K562 (cell line): ENCODE results near the gene CCDC33. TPM values are rescaled to one million over a fixed set of nuclear protein-coding genes. Genes with fewer than 3 reads are reported as not detected.

Experiments used
- ATAC-seq: fragments of 200-7000 bp; cut with Tn5 transposase; 3 replicates; pipeline ENCODE4 v1.9.1; 2020; ENCODE audit warnings: moderate library complexity
- BruUV-seq: library from RNA; stranded (reverse); fragments of 400-500 nt; replicated peaks from 2 replicates; lab custom pipeline; 2021; lab: Mats Ljungman, UMichigan
- CTCF ChIA-PET: fragments of 300-600 bp; formaldehyde crosslinking; extraction: SDS; loops from one replicate; lab custom pipeline; 2021; ENCODE audit warnings: low intra/inter-chr PET ratio; lab: Yijun Ruan, JAX
- POLR2A ChIA-PET: fragments of 300-600, 350-650 bp; sonication (Branson Sonifier 250); formaldehyde crosslinking; extraction: SDS; loops from one replicate; lab custom pipeline; 2021; ENCODE audit warnings: antibody characterized with exemption, inconsistent platforms; lab: Yijun Ruan, JAX
- DNase-seq, 4 experiments: peaks; one replicate each; pipeline versions ENCODE4 v3.0.0 to v3.0.0-alpha.2; 2011 to 2018; ENCODE audit warnings: low spot score in 3 of 4, mixed read lengths in 3 of 4; ENCODE audit errors: extremely low read depth in 1 of 4
- FAIRE-seq: peaks from 2 replicates; lab custom pipeline; 2011; peaks lifted over from hg19 to GRCh38; lab: Jason Lieb, UNC
- H2AFZ ChIP-seq: 2 replicates; pipeline ENCODE4 v1.6.0; 2011; ENCODE audit warnings: low read depth, low read length, control low read depth, inconsistent platforms
- H3K27ac ChIP-seq: fragments of 200-600 bp; 3 replicates; pipeline ENCODE4 v1.8.0; 2011; ENCODE audit warnings: low read depth, mild to moderate bottlenecking, control low read depth, inconsistent platforms, low read length, moderate library complexity, mixed read lengths; ENCODE audit errors: extremely low read depth
- H3K27me3 ChIP-seq, 2 experiments: fragments of 300-600 bp in 1 of 2; 2 replicates in 1 of 2; 3 replicates in 1 of 2; pipeline versions ENCODE4 v1.6.0 to v1.8.0; 2011; ENCODE audit warnings: inconsistent platforms in 2 of 2, low read length in 2 of 2, mild to moderate bottlenecking in 1 of 2, mixed read lengths in 1 of 2, moderate library complexity in 1 of 2; ENCODE audit not compliant: control insufficient read depth in 2 of 2, insufficient read depth in 2 of 2
- H3K36me3 ChIP-seq: fragments of 300-600 bp; 3 replicates; pipeline ENCODE4 v1.8.0; 2011; ENCODE audit warnings: mild to moderate bottlenecking, low read length, inconsistent platforms; ENCODE audit not compliant: control insufficient read depth, insufficient read depth
- H3K4me1 ChIP-seq, 2 experiments: fragments of 200-600 bp in 1 of 2; replicated peaks in 1 of 2; 2 replicates in 1 of 2; 3 replicates in 1 of 2; pipeline versions ENCODE4 v1.5.1 to v1.8.0; 2011; ENCODE audit warnings: inconsistent platforms in 2 of 2, low read length in 2 of 2, mild to moderate bottlenecking in 1 of 2, mixed read lengths in 1 of 2, moderate library complexity in 1 of 2; ENCODE audit not compliant: control insufficient read depth in 2 of 2, insufficient read depth in 2 of 2
- H3K4me2 ChIP-seq: 2 replicates; pipeline ENCODE4 v1.6.1; 2011; ENCODE audit warnings: low read length, control low read depth, inconsistent platforms, mixed read lengths; ENCODE audit not compliant: insufficient read depth
- H3K4me3 ChIP-seq: fragments of 200-600 bp; sonication (generic), shearing (Covaris generic); 2 replicates; pipeline ENCODE4 v1.5.1; 2016; ENCODE audit warnings: control low read depth, inconsistent platforms
- H3K79me2 ChIP-seq: fragments of 200-600 bp; 3 replicates; pipeline ENCODE4 v1.8.0; 2011; ENCODE audit warnings: low read length, inconsistent platforms; ENCODE audit not compliant: control insufficient read depth, insufficient read depth
- H3K9ac ChIP-seq, 2 experiments: 2 replicates each; pipeline versions ENCODE4 v1.6.0 to v1.6.1; 2011; ENCODE audit warnings: low read depth in 2 of 2, low read length in 2 of 2, control low read depth in 1 of 2, inconsistent platforms in 1 of 2, mild to moderate bottlenecking in 1 of 2, mixed read lengths in 1 of 2; ENCODE audit not compliant: insufficient read depth in 1 of 2
- H3K9me1 ChIP-seq: one replicate; pipeline ENCODE4 v1.6.0; 2011; ENCODE audit warnings: inconsistent platforms, mild to moderate bottlenecking, low read length, moderate library complexity; ENCODE audit not compliant: control insufficient read depth, insufficient read depth
- H3K9me3 ChIP-seq: replicated peaks from 2 replicates; pipeline ENCODE4 v1.5.1; 2011; ENCODE audit warnings: low read depth, low read length, inconsistent platforms; ENCODE audit not compliant: control insufficient read depth, insufficient read depth
- H4K20me1 ChIP-seq: replicated peaks from 2 replicates; pipeline ENCODE4 v1.6.1; 2011; ENCODE audit warnings: low read length, inconsistent platforms, mixed read lengths; ENCODE audit not compliant: control insufficient read depth, insufficient read depth
- KDM5B ChIP-seq: fragments of 200-600 bp; sonication (generic); IDR thresholded peaks from 2 replicates; pipeline ENCODE4 v1.6.1; 2012; ENCODE audit warnings: low read depth, mild to moderate bottlenecking, moderate library complexity, low read length, control low read depth, inconsistent platforms; ENCODE audit not compliant: insufficient replicate concordance
- SAFB ChIP-seq: fragments of 200-400 bp; formaldehyde crosslinking; IDR thresholded peaks from 2 replicates; pipeline ENCODE4 v1.6.1; 2017; ENCODE audit warnings: low read depth, low read length, borderline replicate concordance
- SRSF1 ChIP-seq: fragments of 200-400 bp; formaldehyde crosslinking; IDR thresholded peaks from 2 replicates; pipeline ENCODE4 v1.6.1; 2017; ENCODE audit warnings: mild to moderate bottlenecking, low read depth, low read length, moderate library complexity
- WGBS: fragments of 100-300 bp; shearing (Covaris generic); methylation state at CpG from one replicate; pipeline ENCODE4 v1.1.6; 2016; ENCODE audit warnings: low coverage, mixed read lengths; ENCODE audit not compliant: insufficient coverage; ENCODE audit errors: missing lambda C conversion rate; 5-methylcytosine and 5-hydroxymethylcytosine counted together
- in situ Hi-C: fragments of 300-500 bp; cut with MboI; formaldehyde crosslinking; loops from 4 replicates; pipeline ENCODE4 v1.15.0; 2018; ENCODE audit warnings: inconsistent platforms, mixed read lengths
- intact Hi-C: fragments of 100-400 bp; cut with micrococcal nuclease; formaldehyde crosslinking; loops from 2 replicates; pipeline ENCODE4 v1.14.2; 2022
- polyA plus RNA-seq, 8 experiments: library from polyadenylated mRNA; depleted of rRNA in 4 of 8; stranded (reverse) in 5 of 8; unstranded in 3 of 8; fragments of >200 nt; fragmentation: Nextera tagmentation in 2 of 8; fragmentation: Illumina TruSeq in 1 of 8; extraction: Ambion mirVana in 2 of 8; extraction: Trizol in 1 of 8; gene quantifications; 2 replicates each; pipeline versions ENCODE4 v1.2.1 to v1.2.3, GENCODE V29; 2011 to 2014; ENCODE audit warnings: inconsistent platforms in 1 of 8, missing spikeins in 1 of 8
- total RNA-seq, 7 experiments: library from RNA; depleted of rRNA in 6 of 7; stranded (reverse); fragments of >200 nt in 6 of 7; fragmentation: Illumina TruSeq in 2 of 7; extraction: Trizol in 2 of 7; gene quantifications; 2 replicates each; pipeline versions ENCODE4 v1.2.1 to v1.2.3, GENCODE V29; 2011 to 2021; ENCODE audit warnings: low replicate concordance in 1 of 7
- TF ChIP-seq, protein P1 (sequence below), 3 experiments: fragments of 200-800 bp in 1 of 3; sonication (Bioruptor generic) in 1 of 3; sonication (generic) in 1 of 3; formaldehyde crosslinking in 1 of 3; IDR thresholded peaks; 2 replicates each; pipeline versions ENCODE4 v1.6.1 to v1.8.0; 2016 to 2022; ENCODE audit warnings: mild to moderate bottlenecking in 2 of 3, missing compliant biosample characterization in 2 of 3, missing genetic modification characterization in 2 of 3, missing genetic modification reagents in 1 of 3
- TF ChIP-seq, protein P2 (sequence below): sonication (generic); formaldehyde crosslinking; IDR thresholded peaks from 2 replicates; pipeline ENCODE4 v1.8.1; 2023; ENCODE audit warnings: mild to moderate bottlenecking, missing genetic modification reagents
- TF ChIP-seq, protein P3 (sequence below), 2 experiments: fragments of 450-650 bp; formaldehyde crosslinking in 1 of 2; IDR thresholded peaks; 2 replicates each; pipeline versions ENCODE4 v1.4.0 to v1.6.1; 2014 to 2020; ENCODE audit warnings: mild to moderate bottlenecking in 2 of 2, borderline replicate concordance in 1 of 2, low read depth in 1 of 2

Gene CCDC33
- total and polyA plus RNA-seq, 9 of the 15 experiments (the other 6 are each of a cell fraction or from before 2014, with no cell fraction given): 0.08 to 1.1 (median 0.15) TPM; not detected in 4

DNA sequence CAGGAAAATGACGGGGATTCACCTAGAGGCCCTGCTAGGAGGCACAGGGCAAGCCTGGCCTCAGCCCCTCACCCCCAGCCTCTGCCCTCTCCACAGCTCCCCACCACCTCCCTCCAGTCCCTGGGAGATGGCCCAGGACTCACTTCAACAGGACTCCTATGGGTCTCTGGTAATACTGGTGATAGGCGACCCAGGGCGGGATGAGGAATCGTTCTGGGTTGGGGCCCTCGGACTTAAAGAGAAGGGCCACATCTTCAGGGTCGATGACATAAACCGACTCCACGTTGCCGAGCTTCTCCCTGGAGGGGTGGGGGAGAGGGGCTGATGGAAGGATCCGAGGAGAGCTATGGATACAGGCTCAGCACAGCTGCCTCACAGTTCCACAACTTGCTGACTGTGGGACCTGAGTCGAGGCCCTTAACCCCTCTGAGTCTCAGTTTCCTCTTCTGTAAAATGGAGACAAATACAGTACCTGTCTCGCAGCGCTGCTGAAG, 111.7 kb downstream of the CCDC33 start (continued):
- TF ChIP-seq, protein P1, sequence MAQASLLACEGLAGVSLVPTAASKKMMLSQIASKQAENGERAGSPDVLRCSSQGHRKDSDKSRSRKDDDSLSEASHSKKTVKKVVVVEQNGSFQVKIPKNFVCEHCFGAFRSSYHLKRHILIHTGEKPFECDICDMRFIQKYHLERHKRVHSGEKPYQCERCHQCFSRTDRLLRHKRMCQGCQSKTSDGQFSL (CRISPR knock-in tag; IDR thresholded peaks at IDR 0.05): no peak
- TF ChIP-seq, protein P1 (tag; IDR thresholded peaks at IDR 0.05): no peak

DNA sequence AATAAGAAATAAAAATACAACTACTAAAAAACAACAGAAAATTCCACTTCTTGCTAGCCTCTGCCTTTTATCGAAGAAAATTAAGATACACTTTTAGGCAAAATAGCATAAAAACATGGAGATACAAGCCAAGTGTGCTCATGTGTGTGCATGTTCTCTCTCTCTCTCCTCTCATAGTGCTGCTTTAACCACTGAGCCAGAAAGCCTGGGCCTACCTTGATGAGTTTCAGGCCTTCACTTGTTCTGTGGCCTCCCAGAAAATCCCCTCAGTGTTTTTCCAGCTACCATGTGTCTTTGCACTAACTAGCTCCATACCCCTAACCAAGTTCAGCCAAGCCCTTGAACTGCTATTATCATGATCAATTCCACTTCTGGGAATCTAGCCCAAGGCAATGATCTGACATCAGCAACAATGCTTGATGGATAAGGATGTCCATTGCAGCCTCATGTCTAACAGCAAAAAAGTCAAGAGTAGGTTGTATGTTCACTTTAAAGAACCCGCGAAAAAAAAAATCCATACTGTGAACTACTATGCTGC, 113.2 kb downstream of the CCDC33 start:
- Histone ChIP-seq H3K4me2 (no peak overlapping the region), H4K20me1 (no peaks in the 10 kb centered on the region), H3K36me3 (no peaks in the 10 kb centered on the region), H3K27me3 (peaks cover 12 to 30% of the 10 kb centered on the region in 2 experiments; a peak in 4 of 5 replicates), H3K79me2 (no peaks in the 10 kb centered on the region), H2AFZ (no peak overlapping the region), H3K9ac (no peak overlapping the region), H3K27ac (no peak overlapping the region), H3K4me3 (no peak overlapping the region), H3K4me1 (no peaks in the 10 kb centered on the region), H3K9me1 (no peaks in the 10 kb centered on the region), H3K9me3 (no peaks in the 10 kb centered on the region)
- 52% methylated on average over 3 of the region's 3 CpGs for WGBS
- intact Hi-C loops: no loop called here
- ChIA-PET POLR2A (no interaction called here), CTCF (no interaction called here)
- ATAC-seq (no peak), DNase-seq (no peak), FAIRE-seq (no peak)
- no TSS peak for BruUV-seq
- in situ Hi-C loops: loop anchor here (25.0 kb wide), 1 partner anchor 938 kb away; the partner anchor contains the start of gene GOLGA6D
- TF ChIP-seq KDM5B (no peak), SAFB (no peak), SRSF1 (no peak)
- TF ChIP-seq, protein P2, sequence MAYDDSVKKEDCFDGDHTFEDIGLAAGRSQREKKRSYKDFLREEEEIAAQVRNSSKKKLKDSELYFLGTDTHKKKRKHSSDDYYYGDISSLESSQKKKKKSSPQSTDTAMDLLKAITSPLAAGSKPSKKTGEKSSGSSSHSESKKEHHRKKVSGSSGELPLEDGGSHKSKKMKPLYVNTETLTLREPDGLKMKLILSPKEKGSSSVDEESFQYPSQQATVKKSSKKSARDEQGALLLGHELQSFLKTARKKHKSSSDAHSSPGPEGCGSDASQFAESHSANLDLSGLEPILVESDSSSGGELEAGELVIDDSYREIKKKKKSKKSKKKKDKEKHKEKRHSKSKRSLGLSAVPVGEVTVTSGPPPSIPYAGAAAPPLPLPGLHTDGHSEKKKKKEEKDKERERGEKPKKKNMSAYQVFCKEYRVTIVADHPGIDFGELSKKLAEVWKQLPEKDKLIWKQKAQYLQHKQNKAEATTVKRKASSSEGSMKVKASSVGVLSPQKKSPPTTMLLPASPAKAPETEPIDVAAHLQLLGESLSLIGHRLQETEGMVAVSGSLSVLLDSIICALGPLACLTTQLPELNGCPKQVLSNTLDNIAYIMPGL (CRISPR knock-in tag): no peak
- TF ChIP-seq, protein P3, sequence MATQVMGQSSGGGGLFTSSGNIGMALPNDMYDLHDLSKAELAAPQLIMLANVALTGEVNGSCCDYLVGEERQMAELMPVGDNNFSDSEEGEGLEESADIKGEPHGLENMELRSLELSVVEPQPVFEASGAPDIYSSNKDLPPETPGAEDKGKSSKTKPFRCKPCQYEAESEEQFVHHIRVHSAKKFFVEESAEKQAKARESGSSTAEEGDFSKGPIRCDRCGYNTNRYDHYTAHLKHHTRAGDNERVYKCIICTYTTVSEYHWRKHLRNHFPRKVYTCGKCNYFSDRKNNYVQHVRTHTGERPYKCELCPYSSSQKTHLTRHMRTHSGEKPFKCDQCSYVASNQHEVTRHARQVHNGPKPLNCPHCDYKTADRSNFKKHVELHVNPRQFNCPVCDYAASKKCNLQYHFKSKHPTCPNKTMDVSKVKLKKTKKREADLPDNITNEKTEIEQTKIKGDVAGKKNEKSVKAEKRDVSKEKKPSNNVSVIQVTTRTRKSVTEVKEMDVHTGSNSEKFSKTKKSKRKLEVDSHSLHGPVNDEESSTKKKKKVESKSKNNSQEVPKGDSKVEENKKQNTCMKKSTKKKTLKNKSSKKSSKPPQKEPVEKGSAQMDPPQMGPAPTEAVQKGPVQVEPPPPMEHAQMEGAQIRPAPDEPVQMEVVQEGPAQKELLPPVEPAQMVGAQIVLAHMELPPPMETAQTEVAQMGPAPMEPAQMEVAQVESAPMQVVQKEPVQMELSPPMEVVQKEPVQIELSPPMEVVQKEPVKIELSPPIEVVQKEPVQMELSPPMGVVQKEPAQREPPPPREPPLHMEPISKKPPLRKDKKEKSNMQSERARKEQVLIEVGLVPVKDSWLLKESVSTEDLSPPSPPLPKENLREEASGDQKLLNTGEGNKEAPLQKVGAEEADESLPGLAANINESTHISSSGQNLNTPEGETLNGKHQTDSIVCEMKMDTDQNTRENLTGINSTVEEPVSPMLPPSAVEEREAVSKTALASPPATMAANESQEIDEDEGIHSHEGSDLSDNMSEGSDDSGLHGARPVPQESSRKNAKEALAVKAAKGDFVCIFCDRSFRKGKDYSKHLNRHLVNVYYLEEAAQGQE (IDR thresholded peaks at IDR 0.05; ENCODE audit: borderline replicate concordance): no peak
- TF ChIP-seq, protein P3 (CRISPR knock-in tag; IDR thresholded peaks at IDR 0.05; ENCODE audit: low read depth): no peak
